Mesendoderm (in vitro differentiated cells): ENCODE measurements around the gene MST1R. TPM values are rescaled to one million over a fixed set of nuclear protein-coding genes. Genes with fewer than 3 reads are reported as not detected.

Experiments
- DNase-seq: peaks from one replicate; pipeline ENCODE4 v3.0.0; 2013
- H2AK5ac ChIP-seq: 2 replicates; pipeline ENCODE4 v1.6.1; 2013; ENCODE audit warnings: low read length, inconsistent platforms
- H2BK120ac ChIP-seq: 2 replicates; pipeline ENCODE4 v1.6.1; 2013; ENCODE audit warnings: low read depth, mild to moderate bottlenecking, low read length, moderate library complexity, mixed read lengths
- H2BK15ac ChIP-seq: replicated peaks from 2 replicates; pipeline ENCODE4 v1.6.1; 2013; ENCODE audit warnings: low read depth, mild to moderate bottlenecking, moderate library complexity
- H2BK5ac ChIP-seq: 2 replicates; pipeline ENCODE4 v1.6.1; 2013; ENCODE audit warnings: low read length, inconsistent platforms
- H3K18ac ChIP-seq: 2 replicates; pipeline ENCODE4 v1.6.1; 2013; ENCODE audit warnings: mild to moderate bottlenecking, low read length, mixed read lengths
- H3K23ac ChIP-seq: one replicate; pipeline ENCODE4 v1.6.1; 2013; ENCODE audit warnings: low read length
- H3K27ac ChIP-seq: 2 replicates; pipeline ENCODE4 v1.5.1; 2013; ENCODE audit warnings: low read depth, mild to moderate bottlenecking, inconsistent platforms, low read length, moderate library complexity
- H3K27me3 ChIP-seq: 2 replicates; pipeline ENCODE4 v1.6.1; 2013; ENCODE audit warnings: low read length, control low read depth, mild to moderate bottlenecking, inconsistent platforms; ENCODE audit not compliant: insufficient read depth, poor library complexity
- H3K36me3 ChIP-seq: 2 replicates; pipeline ENCODE4 v1.6.1; 2013; ENCODE audit warnings: low read length, inconsistent platforms; ENCODE audit not compliant: control insufficient read depth, insufficient read depth
- H3K4ac ChIP-seq: one replicate; pipeline ENCODE4 v1.6.1; 2013; ENCODE audit warnings: low read depth, mild to moderate bottlenecking, low read length, moderate library complexity
- H3K4me1 ChIP-seq: 2 replicates; pipeline ENCODE4 v1.6.1; 2013; ENCODE audit warnings: low read depth, low read length, inconsistent platforms; ENCODE audit not compliant: control insufficient read depth
- H3K4me2 ChIP-seq: 2 replicates; pipeline ENCODE4 v1.6.1; 2013; ENCODE audit warnings: low read length
- H3K4me3 ChIP-seq: 2 replicates; pipeline ENCODE4 v1.5.1; 2013; ENCODE audit warnings: mild to moderate bottlenecking, low read length
- H3K56ac ChIP-seq: one replicate; pipeline ENCODE4 v1.6.1; 2013; ENCODE audit warnings: low read length
- H3K79me1 ChIP-seq: 2 replicates; pipeline ENCODE4 v1.6.1; 2013; ENCODE audit warnings: low read length, inconsistent platforms
- H3K79me2 ChIP-seq: 2 replicates; pipeline ENCODE4 v1.6.1; 2013; ENCODE audit warnings: mild to moderate bottlenecking, low read length; ENCODE audit not compliant: control insufficient read depth, insufficient read depth
- H3K9ac ChIP-seq: 2 replicates; pipeline ENCODE4 v1.6.1; 2013; ENCODE audit warnings: low read length, inconsistent platforms
- H4K5ac ChIP-seq: one replicate; pipeline ENCODE4 v1.6.1; 2013; ENCODE audit warnings: low read length
- H4K8ac ChIP-seq: one replicate; pipeline ENCODE4 v1.6.1; 2013; ENCODE audit warnings: low read depth, mild to moderate bottlenecking, control low read depth, low read length, moderate library complexity
- WGBS: extraction: QIAGEN DNeasy Blood & Tissue Kit; methylation state at CpG from one replicate; pipeline ENCODE4 v1.1.7; 2013; ENCODE audit warnings: low lambda C conversion rate, missing lambda C conversion rate; ENCODE audit not compliant: insufficient coverage; ENCODE audit errors: extremely low coverage; 5-methylcytosine and 5-hydroxymethylcytosine counted together
- small RNA-seq: library from polyadenylated mRNA; stranded (forward); fragments of <200 nt; extraction: miRNeasy Mini kit (QIAGEN cat#:217004); gene quantifications from one replicate; pipeline ENCODE3, GENCODE V24; 2013; ENCODE audit not compliant: insufficient read depth

MST1R gene

GRCh38 chr3:49840388-49840787 lies 63.3 kb downstream of the MST1R start:
- no peak overlapping the region for H3K4ac ChIP-seq
- no peak overlapping the region for H3K27ac ChIP-seq
- no peak overlapping the region for H2BK5ac ChIP-seq
- H2AK5ac ChIP-seq, result no peak overlapping the region
- WGBS, result no CpG with 5 or more reads among the region's 2 CpGs
- H3K9ac ChIP-seq, result no peak overlapping the region
- no peak overlapping the region for H3K4me2 ChIP-seq
- DNase-seq, result no peak
- H4K8ac ChIP-seq, result no peak overlapping the region
- no peaks in the 10 kb centered on the region for H3K79me2 ChIP-seq
- H3K18ac ChIP-seq, result no peak overlapping the region
- H2BK15ac ChIP-seq, result no peak overlapping the region
- no peaks in the 10 kb centered on the region for H3K4me1 ChIP-seq
- no peaks in the 10 kb centered on the region for H3K27me3 ChIP-seq
- H3K4me3 ChIP-seq, result no peak overlapping the region
- H3K36me3 ChIP-seq, result peaks cover 4% of the 10 kb centered on the region
- H3K56ac ChIP-seq, result no peak overlapping the region
- no peak overlapping the region for H2BK120ac ChIP-seq
- no peak overlapping the region for H4K5ac ChIP-seq
- H3K79me1 ChIP-seq, result no peaks in the 10 kb centered on the region
- H3K23ac ChIP-seq, result no peak overlapping the region

- WGBS, result no CpG with 5 or more reads among the region's 6 CpGs
- peaks cover 5% of the 10 kb centered on the region for H3K36me3 ChIP-seq
- H3K4me1 ChIP-seq, result no peaks in the 10 kb centered on the region
Measured at GRCh38 chr3:49839193-49839809, 64.4 kb downstream of the MST1R start.

More at GRCh38 chr3:49839193-49839809, 64.4 kb downstream of the MST1R start:
- no peak overlapping the region for H3K9ac ChIP-seq
- H2AK5ac ChIP-seq, result no peak overlapping the region
- no peak overlapping the region for H3K56ac ChIP-seq
- H3K4me2 ChIP-seq, result no peak overlapping the region
- H2BK15ac ChIP-seq, result no peak overlapping the region
- H4K5ac ChIP-seq, result no peak overlapping the region
- no peak overlapping the region for H2BK120ac ChIP-seq
- H4K8ac ChIP-seq, result no peak overlapping the region
- H3K23ac ChIP-seq, result no peak overlapping the region
- no peak overlapping the region for H3K18ac ChIP-seq
- H2BK5ac ChIP-seq, result no peak overlapping the region
- DNase-seq, result peak; percentile 69
- H3K4ac ChIP-seq, result no peak overlapping the region
- no peak overlapping the region for H3K27ac ChIP-seq
- H3K27me3 ChIP-seq, result no peaks in the 10 kb centered on the region
- no peaks in the 10 kb centered on the region for H3K79me2 ChIP-seq
- H3K4me3 ChIP-seq, result no peak overlapping the region
- no peaks in the 10 kb centered on the region for H3K79me1 ChIP-seq

Small RNAs within 50 kb of the gene (small RNA-seq; reads per million reads assigned to genes)
- gene RN7SL217P, result not detected
